ENCODE results near the gene ATR.

- TF ChIP-seq POLR2AphosphoS5 (IDR thresholded peaks at IDR 0.05) (no peak), CTCF (IDR thresholded peaks at IDR 0.05) (no peak), POLR2A (IDR thresholded peaks at IDR 0.05) (no peak)
Observed at GRCh38 chr3:142611206-142611605, 32.7 kb upstream of the ATR start.
